ENCODE measurements around the gene HRH4. TPM values are rescaled to one million over a fixed set of nuclear protein-coding genes. Genes with fewer than 3 reads are reported as not detected.

HRH4 gene
- total RNA-seq, 6 experiments from 2014 or later, result 0.06 to 0.32 (median 0.10) TPM

DNA sequence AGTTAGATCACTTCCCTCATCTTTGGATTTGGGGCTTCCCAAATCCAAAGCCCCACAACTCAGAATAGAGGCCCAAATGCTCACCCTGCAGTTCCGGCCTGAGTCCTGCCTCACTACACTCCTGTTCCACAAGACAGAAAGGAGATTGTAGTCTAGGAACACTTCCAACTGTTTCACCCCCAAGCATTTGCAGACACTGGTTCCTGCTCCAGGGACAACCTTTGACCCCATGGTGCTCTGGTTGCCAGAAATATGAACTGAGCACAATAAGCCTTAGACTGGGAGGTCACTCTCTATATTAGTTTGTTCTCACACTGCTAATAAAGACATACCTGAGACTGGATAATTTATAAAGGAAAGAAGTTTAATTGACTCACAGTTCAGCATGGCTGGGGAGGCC lies 49.0 kb downstream of the HRH4 start:
- no peaks in the 10 kb centered on the region for H3K4me1 ChIP-seq
- H3K4me3 ChIP-seq, result no peak overlapping the region
- no peaks in the 10 kb centered on the region for H3K36me3 ChIP-seq
- TF ChIP-seq, protein P1, sequence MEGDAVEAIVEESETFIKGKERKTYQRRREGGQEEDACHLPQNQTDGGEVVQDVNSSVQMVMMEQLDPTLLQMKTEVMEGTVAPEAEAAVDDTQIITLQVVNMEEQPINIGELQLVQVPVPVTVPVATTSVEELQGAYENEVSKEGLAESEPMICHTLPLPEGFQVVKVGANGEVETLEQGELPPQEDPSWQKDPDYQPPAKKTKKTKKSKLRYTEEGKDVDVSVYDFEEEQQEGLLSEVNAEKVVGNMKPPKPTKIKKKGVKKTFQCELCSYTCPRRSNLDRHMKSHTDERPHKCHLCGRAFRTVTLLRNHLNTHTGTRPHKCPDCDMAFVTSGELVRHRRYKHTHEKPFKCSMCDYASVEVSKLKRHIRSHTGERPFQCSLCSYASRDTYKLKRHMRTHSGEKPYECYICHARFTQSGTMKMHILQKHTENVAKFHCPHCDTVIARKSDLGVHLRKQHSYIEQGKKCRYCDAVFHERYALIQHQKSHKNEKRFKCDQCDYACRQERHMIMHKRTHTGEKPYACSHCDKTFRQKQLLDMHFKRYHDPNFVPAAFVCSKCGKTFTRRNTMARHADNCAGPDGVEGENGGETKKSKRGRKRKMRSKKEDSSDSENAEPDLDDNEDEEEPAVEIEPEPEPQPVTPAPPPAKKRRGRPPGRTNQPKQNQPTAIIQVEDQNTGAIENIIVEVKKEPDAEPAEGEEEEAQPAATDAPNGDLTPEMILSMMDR (IDR thresholded peaks at IDR 0.05), result no peak
- no peak for TF ChIP-seq POLR2A (IDR thresholded peaks at IDR 0.05)
- ATAC-seq, result peak; percentile 35 to 60 (median 47)
- DNase-seq, result no peak
- H3K27me3 ChIP-seq, result no peaks in the 10 kb centered on the region
- intact Hi-C loops (cut with DNase I), result no loop called here
- H3K9me3 ChIP-seq, result no peaks in the 10 kb centered on the region
- no peak overlapping the region for H3K27ac ChIP-seq
- 40% methylated on average over 1 of the region's 1 CpG for WGBS (ENCODE audit: insufficient coverage, low coverage, low lambda C conversion rate, missing lambda C conversion rate)

DNA sequence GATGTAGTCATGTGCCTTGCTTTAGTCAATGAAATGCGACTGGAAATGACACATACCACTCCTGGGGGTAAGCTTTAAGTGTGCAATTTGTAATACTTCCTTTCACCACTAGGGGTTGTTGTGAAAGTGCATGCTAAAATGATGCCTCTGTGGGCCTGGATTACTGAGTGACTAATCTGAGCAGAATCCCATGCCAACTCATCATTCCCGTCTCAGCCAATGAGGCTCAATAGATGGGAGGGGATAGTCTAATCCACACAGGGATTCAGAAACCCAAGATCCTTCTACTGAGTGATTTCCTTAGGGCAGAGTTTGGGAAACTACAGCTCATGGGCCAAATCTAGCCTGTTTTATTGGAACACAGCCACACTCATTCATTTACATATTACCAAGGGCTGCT lies 54.0 kb downstream of the HRH4 start:
- Histone ChIP-seq H3K4me3 (no peak overlapping the region), H3K4me1 (no peaks in the 10 kb centered on the region), H3K36me3 (no peaks in the 10 kb centered on the region), H3K27ac (no peak overlapping the region), H3K9me3 (no peaks in the 10 kb centered on the region), H3K27me3 (no peaks in the 10 kb centered on the region)
- intact Hi-C loops (cut with DNase I), result no loop called here
- TF ChIP-seq, protein P1 (IDR thresholded peaks at IDR 0.05), result peak; percentile 35 to 47 (median 36)
- no peak for TF ChIP-seq POLR2A (IDR thresholded peaks at IDR 0.05)
- DNase-seq (no peak), ATAC-seq (no peak)
- WGBS (ENCODE audit: insufficient coverage, low coverage, low lambda C conversion rate, missing lambda C conversion rate), result 31% methylated on average over 2 of the region's 2 CpGs

DNA sequence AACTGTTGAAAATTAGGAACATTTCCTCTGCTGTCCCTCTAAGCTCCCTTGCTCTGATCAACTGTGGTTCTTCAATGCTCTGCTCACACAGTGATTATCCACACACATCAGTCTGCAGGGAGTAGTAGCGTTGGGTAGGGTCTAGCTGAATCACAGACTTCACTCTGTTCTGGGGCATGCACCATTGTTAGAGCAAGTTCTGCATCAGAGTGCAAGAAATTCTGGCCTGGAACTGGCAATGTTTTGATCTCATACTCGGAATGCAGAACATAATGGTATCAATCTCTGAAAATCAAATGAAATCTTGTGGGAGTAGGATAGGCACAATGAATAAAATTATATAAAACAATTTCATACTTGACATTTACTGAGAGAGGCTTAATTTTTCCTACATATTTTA lies 55.3 kb downstream of the HRH4 start:
- no peak overlapping the region for H3K4me3 ChIP-seq
- no peaks in the 10 kb centered on the region for H3K36me3 ChIP-seq
- no peaks in the 10 kb centered on the region for H3K4me1 ChIP-seq
- DNase-seq (no peak), ATAC-seq (no peak)
- H3K27me3 ChIP-seq, result no peaks in the 10 kb centered on the region
- no peaks in the 10 kb centered on the region for H3K9me3 ChIP-seq
- 62% methylated on average over 2 of the region's 2 CpGs for WGBS (ENCODE audit: insufficient coverage, low coverage, low lambda C conversion rate, missing lambda C conversion rate)
- intact Hi-C loops (cut with DNase I), result no loop called here
- TF ChIP-seq, protein P1 (IDR thresholded peaks at IDR 0.05), result no peak
- TF ChIP-seq POLR2A (IDR thresholded peaks at IDR 0.05), result no peak
- H3K27ac ChIP-seq, result no peak overlapping the region

DNA sequence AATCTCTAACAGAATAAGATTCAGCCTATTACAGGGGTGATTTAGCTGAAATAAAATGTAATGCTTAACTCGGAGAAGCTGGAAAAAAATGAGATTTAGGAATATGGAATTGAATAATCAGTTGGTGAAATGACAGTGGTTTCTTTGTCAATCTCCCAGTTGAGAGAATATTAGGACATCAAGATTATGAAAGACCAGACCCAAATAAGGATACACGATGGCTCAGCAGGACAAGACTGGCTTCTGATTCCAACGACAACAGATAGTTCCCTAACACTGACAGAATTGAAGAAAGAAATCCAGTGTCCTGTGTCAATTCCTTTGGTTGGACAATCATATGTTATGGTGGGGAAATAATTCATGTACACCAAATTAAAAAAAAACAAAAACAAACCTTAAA lies 55.8 kb downstream of the HRH4 start:
- Histone ChIP-seq H3K4me1 (no peaks in the 10 kb centered on the region), H3K36me3 (no peaks in the 10 kb centered on the region), H3K27me3 (no peaks in the 10 kb centered on the region), H3K27ac (no peak overlapping the region), H3K4me3 (no peak overlapping the region), H3K9me3 (no peaks in the 10 kb centered on the region)
- intact Hi-C loops (cut with DNase I), result no loop called here
- ATAC-seq (no peak), DNase-seq (no peak)
- TF ChIP-seq, protein P1 (IDR thresholded peaks at IDR 0.05), result no peak
- no peak for TF ChIP-seq POLR2A (IDR thresholded peaks at IDR 0.05)
- 47% methylated on average over 3 of the region's 3 CpGs for WGBS (ENCODE audit: insufficient coverage, low coverage, low lambda C conversion rate, missing lambda C conversion rate)

DNA sequence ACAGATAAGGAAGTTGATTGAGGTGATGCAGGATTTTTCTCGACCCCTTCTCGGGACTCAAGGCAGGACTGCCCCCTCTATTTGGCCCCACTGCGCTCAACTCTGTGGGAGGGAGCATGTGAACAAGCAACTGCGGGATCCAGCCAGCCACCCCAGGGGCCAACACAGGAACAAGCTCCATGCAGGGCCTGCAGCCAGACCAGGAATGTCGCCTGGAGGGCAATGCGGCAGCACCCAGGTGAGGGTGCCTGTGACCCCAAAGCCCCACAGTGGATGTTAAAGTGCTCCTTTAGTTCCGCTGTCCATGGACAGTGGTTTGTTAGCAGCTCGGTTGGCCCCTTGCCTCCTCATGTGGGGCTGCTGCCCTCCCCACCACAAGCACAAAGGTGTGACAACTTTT lies 57.1 kb downstream of the HRH4 start:
- Histone ChIP-seq H3K4me3 (no peak overlapping the region), H3K9me3 (no peaks in the 10 kb centered on the region), H3K27me3 (no peaks in the 10 kb centered on the region), H3K4me1 (no peaks in the 10 kb centered on the region), H3K36me3 (no peaks in the 10 kb centered on the region), H3K27ac (no peak overlapping the region)
- ATAC-seq (no peak), DNase-seq (no peak)
- TF ChIP-seq POLR2A (IDR thresholded peaks at IDR 0.05), result no peak
- TF ChIP-seq, protein P1 (IDR thresholded peaks at IDR 0.05), result no peak
- WGBS (ENCODE audit: insufficient coverage, low coverage, low lambda C conversion rate, missing lambda C conversion rate), result 86% methylated on average over 5 of the region's 8 CpGs
- intact Hi-C loops (cut with DNase I), result no loop called here
